Epithelial cell of alveolus of lung (primary cell): ENCODE results near the gene LDLRAD1. TPM values are rescaled to one million over a fixed set of nuclear protein-coding genes. Genes with fewer than 3 reads are reported as not detected.

Experiments used
- total RNA-seq: library from RNA; depleted of rRNA; stranded (reverse); fragments of >200 nt; gene quantifications from 2 replicates; pipeline ENCODE4 v1.2.1, GENCODE V29; 2015

The LDLRAD1 gene
- not detected in 2 replicates for total RNA-seq

DNA sequence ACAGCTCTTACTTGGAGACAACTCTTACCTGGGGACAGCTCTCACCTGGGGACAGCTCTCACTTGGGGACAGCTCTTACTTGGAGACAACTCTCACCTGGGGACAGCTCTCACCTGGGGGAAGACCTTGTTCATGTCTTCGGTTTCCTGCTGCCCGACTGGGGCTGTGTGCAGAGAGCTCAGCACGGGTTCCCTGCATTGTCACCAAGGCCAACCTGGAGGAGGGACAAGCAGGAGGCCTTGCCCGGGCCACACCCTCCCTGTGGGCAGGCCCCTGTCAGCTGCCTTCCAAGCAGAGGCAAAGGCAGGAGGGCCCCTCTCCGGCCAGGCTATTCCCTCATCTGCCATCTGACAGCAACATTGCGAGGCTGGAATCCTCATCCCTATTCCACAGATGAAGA is at the start of gene LDLRAD1:
Gene LDLRAD1 (minus strand): TSS at position 208 of the 400 bp plus-strand sequence. CDS start 74 bp downstream, at position 134.

GRCh38 chr1:54052934-54053744 is 35.2 kb upstream of the LDLRAD1 start, which contains the start of the genes TCEANC2 and TMEM59:
TCEANC2 (plus strand) TSS chr1:54053608; CDS start chr1:54054423, 815 bp downstream.
TMEM59 (minus strand) TSS chr1:54053204; CDS start chr1:54053188, 16 bp downstream.

Other genes with a start within 250 kb of the LDLRAD1 start
- gene NDC1, start 179.9 kb downstream of the LDLRAD1 start, total RNA-seq, result 16.8 and 28.6 TPM in 2 replicates
- 25.6 and 31.5 TPM in 2 replicates for gene YIPF1, start 128.4 kb downstream of the LDLRAD1 start, total RNA-seq
- not detected in 2 replicates for gene DIO1, start 124.0 kb downstream of the LDLRAD1 start, total RNA-seq
- 12.1 and 26.0 TPM in 2 replicates for gene IFT25, start 72.5 kb downstream of the LDLRAD1 start, total RNA-seq
- 33.5 and 33.9 TPM in 2 replicates for gene LRRC42, start 71.8 kb downstream of the LDLRAD1 start, total RNA-seq
- 190 and 311 TPM in 2 replicates for gene TMEM59, start 35.0 kb upstream of the LDLRAD1 start, total RNA-seq
- 2.2 and 3.5 TPM in 2 replicates for gene TCEANC2, start 35.4 kb upstream of the LDLRAD1 start, total RNA-seq
- gene CDCP2, start 134.8 kb upstream of the LDLRAD1 start, total RNA-seq, result 0.08 and 0.26 TPM in 2 replicates
- gene CYB5RL, start 181.8 kb upstream of the LDLRAD1 start, total RNA-seq, result 3.0 and 4.4 TPM in 2 replicates
- gene MRPL37, start 182.0 kb upstream of the LDLRAD1 start, total RNA-seq, result 83.2 and 114 TPM in 2 replicates